Cardiac septum (tissue), 1 donor: Measurements from ENCODE around the gene STARD13. TPM values are rescaled to one million over a fixed set of nuclear protein-coding genes. Genes with fewer than 3 reads are reported as not detected.
A peak's percentile ranks its signal among the peaks of the same experiment; 100 is the strongest.
"Not testable (repeated sequence)": the region's sequence is repeated elsewhere in the genome, so short reads cannot be mapped to it uniquely, and the experiment has no call there.

Source experiments
- DNase-seq: peaks from one replicate; pipeline ENCODE4 v3.0.0-alpha.2; 2020; ENCODE audit warnings: low spot score
- intact Hi-C: fragments of 100-400 bp; cut with DNase I; formaldehyde crosslinking; loops from one replicate; pipeline ENCODE4 v1.14.0; 2022
- total RNA-seq: library from RNA; stranded (reverse); fragmentation: NEBNext Ultra II Directional; extraction: Animal tissue kit (Norgen Biotek cat#: 25700); gene quantifications from one replicate; pipeline ENCODE4 v1.2.1, GENCODE V29; 2021
- donor health status: DM: no; HTN: no; CAD: no.

STARD13 gene
- total RNA-seq, 1 donor from 2014 or later = 26.9 TPM

DNA sequence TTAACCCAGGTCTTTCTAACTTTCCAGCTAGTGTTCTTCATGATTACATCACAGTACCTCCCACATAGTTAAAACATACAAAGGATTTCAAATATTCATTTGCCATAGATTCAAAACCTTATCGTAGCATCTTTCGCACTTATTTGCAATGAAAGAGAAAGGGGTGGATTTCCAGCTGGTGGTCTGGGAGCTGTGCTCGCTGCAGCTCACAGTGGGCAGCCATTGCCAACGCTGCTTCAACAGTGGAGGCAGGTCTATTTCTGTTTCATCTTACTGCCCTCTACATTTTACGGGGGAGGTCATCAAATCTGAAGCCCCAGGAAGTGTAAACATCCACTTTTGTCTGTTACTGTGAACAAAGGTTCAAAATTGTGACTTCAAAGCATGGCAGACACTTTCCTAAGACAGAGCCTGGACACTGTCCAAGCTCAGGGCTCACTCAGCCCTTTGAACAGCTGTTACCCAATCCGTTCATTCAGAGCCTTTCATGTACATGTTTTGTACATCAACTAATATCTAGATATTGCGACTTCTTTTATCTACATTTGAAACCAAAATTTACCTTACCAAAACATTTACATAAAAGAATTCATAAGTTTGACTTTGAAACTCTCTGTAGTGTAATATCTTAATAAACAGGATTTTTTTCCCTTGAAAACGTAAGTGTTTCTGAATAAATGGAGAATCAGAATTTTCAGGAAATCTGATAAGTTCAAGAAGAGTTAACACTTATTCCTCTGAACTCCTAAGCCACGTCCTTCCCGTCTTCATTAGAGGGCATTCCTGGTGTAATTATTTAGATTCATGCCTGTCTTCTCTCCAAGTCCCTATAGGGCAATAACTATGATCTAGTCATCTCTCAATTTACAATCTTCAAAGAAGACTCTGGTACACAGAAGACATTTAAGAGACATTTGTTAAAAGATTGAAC lies 25.1 kb downstream of the STARD13 start:
- no peak for DNase-seq
- intact Hi-C loops = no loop called here

DNA sequence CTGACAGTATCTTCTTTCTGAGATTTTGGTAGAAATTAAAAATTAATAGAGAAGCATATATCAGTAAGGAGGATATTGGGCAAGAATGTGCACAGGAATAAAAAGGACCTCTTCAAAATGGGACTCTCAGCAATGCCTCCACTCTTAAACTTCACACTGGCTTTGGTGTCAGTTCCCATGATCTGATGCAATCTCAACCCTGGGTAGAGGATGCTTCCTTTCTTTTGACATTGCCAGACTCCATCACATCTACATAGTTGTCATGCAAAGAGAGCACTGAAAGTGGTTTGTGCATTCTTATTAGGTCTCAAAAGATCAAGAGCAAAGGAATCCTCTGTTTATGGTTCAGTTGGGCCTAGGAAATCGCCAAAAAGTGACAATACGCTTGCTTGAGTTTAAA lies 26.3 kb downstream of the STARD13 start:
- no peak for DNase-seq
- intact Hi-C loops = no loop called here

DNA sequence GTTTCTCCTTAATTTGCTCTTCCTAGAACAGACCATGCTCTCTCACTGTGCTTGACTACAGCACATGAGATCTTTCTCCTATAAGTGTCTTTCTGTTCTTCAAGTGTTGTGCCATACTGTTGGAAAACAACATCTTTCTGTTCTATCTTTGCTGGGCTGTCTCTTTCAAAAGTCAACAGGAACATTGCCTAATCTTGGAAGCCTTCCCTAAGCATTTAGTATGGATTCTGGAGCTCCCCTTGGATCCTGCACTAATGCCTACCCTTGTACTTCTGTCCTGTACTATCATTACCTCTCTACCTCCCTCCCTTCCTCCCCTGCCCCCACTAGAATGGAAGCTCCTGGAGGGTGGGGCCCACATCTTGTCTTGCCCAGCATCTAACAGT lies 26.8 kb downstream of the STARD13 start:
- intact Hi-C loops = no loop called here
- no peak for DNase-seq

DNA sequence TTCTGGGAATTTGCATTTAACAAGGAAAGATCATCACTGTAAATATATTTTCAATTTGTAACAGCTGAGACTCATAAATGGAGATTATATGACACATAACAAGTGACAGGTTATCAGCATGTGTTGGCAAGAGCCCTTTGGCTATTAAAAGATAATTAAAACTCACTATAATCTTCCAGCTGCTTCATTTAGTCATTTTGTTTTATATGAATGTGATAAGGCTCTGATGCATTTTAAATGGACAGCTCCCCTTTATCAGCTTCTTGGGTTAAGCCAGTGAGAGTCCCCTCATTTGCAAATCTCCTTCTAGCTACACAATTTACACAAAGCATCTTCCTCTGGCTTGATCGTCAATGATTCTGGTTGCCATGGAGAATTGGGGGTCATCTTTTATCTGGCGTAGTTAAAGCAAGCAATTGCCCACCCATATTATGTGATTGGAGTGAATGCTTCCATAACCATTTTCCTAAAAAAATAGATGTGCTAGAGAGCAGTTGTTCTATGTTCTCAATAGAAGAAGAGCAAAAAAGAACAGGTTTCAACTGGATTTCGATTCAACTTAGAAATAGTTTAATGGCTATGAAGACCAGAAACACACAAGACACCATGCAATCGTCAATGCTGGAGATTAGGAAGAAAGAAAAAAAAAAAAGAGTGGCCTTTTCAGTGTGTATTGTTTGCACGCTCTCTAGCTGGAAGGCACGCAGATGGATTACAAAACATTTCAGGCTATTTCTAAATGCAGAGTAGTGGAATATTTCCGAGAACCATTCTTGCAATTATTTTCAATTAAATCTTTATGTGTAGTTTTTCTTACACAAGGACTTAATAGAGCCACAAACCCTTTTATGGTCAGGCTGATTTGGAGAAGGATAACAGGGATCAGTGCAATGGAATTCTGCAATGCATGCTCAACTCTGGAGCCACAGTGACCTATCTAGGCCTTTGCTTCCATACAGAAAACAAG lies 27.4 kb downstream of the STARD13 start:
- intact Hi-C loops = no loop called here
- DNase-seq = no peak

DNA sequence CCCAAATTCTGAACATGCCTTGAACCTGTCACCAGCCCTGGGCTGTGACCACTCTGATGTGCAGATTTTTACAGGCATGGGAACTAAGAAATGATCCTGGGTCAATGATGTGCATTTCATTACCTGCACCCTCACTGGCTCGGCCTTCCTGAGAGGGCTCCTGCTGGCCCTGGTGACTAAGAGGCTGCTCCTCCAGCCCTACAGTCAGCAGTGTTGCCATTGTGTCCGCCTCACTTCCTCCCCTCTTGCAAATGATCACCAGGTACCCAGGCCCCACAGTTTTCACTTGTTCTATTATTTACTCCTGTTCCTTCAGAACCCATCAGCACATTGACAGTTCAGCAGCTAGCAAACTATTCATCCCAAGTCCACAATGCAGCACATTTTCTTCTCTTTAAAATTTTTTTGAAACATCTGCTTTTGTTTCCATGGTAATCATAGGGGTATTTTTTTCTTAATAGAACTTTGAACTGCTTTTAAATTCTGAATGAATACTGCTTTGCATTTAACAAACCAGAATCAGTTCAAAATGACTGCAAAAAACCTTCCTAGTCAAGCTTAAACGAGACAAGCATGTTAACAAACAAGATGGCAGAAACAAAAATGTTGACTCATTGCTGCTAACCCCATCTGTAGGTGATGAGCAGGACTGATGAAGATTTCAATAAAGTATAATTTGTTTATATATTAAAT lies 29.3 kb downstream of the STARD13 start:
- intact Hi-C loops = no loop called here
- DNase-seq = no peak

DNA sequence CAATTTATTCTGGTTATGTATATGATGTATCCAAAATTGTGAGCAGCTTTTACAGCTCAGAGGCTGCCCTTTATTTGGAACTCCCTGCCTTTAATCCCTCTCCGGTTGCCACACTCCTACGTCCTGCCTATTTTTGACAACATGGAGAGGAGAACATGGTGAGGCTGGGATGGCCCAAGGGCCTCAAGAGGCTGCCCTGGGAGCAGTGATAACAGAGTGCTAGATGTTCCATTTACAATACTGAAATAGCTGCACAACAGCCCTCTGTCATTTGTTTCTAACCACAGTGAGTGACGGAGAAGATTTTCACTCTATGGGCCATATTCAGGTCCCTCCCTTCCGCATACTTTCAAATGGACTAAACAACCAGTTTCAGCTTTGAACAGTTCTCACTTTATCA lies 33.4 kb downstream of the STARD13 start:
- DNase-seq = peak; percentile 82
- intact Hi-C loops = no loop called here

DNA sequence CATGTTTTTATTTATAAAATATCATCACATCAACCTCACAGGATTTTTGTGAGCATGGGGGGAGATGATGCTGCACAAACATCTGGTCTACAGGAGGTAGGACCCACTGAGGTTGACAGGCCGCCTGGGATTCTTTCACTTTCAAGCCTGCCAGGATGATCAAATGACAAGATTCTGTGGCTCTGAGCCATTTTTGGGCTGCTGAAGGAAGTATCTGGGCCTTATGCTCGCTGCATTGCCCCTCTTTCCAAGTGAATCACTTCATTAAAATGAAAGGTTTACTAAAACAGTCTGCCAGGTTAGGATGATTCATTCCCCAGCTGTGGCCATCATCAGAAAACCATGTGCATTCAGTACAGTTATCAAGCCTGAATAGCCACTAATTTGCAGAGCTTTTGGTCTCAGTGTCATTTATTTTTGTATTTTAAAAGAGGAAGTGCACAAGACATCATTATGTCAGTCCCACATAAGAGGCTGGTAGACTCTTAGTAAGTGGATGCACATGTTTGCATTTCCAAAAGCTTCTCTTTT lies 34.4 kb downstream of the STARD13 start:
- intact Hi-C loops = no loop called here
- DNase-seq = no peak

DNA sequence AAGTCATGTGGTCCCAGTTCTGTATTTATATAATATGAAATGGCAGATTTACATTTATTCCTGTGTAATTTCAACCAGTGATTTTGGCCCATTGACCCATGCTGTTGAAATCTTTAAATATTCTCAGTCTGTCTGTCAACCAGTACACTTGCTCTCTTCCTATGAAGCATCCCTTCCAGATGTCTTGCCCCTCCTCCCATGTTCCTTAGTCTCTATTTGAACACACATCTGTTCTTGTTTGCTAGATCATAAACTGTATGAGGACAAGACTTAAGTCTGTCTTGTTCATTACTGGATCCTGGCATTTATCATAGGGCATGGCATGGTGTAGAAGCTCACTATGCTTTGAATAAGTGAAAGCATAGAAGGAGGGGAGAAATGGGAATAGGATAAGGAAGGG lies 34.9 kb downstream of the STARD13 start:
- intact Hi-C loops = no loop called here

DNA sequence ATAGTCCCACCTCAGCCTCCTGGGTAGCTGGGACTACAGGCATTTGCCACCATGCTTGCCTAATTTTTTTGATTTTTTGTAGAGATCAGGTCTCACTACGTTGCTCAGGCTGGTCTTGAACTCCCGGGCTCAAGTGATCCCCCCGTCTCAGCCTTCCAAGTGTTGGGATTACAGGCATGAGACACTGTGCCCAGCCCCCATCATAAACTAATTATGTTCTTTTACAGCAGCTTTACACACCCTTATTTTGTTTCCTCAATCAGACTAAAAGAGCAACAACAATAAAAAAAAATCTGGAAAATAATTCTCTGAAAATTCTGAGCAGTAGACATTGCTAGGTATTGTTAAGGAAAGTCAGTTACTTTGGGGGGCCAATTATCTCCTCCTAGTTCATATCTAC lies 35.7 kb downstream of the STARD13 start:
- DNase-seq = no peak
- intact Hi-C loops = no loop called here

More for the DNA sequence above, 34.9 kb downstream of the STARD13 start:
- no peak for DNase-seq

DNA sequence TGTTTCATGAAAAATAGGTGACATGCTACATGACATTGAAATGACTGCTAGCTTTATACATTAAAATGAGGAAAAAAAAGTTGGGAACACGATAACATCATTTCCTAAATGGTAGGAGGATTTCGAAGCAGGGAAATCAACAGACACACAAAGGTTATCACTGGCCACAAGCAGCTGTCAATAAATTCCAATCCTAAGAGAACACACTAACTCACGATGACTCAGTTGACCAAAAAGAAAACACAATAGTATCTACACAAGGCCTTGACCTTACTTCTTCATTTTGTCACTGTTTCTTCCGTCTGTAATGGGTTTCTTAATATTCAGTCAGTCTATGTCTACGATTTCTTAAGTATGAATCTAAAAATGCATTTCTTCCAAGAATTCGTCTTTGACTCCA lies 36.5 kb downstream of the STARD13 start:
- intact Hi-C loops = no loop called here
- DNase-seq = no peak

DNA sequence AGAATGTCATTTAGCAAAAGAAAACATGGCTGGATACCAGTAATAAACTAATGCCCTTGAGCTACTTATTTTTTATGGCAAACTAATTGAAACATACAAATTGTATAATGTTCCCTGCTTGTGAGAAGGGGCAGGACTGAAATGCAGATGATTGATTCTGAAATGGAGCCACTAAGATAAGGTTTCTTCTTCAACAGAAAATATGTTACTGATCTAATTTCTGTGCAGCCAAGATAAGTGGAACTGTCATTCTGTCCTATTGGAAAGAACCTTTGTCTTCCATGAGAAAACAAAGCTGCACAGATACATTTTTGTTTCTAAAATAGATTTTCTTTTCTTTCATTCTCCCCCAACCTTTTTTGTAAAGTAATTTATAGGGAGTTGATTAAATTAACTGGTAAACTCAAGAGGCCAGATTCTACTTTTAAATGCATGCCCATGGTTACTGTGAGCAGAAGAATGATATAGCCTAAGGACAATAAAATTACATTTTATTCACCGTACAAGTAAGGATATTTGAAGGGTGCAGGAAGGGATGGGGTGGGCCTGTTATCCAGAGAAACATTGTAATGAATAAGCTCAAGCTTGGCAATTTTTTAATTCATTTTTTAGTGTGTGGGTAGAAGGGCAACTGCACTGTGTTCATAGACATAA lies 39.9 kb downstream of the STARD13 start:
- intact Hi-C loops = no loop called here
- DNase-seq = no peak

DNA sequence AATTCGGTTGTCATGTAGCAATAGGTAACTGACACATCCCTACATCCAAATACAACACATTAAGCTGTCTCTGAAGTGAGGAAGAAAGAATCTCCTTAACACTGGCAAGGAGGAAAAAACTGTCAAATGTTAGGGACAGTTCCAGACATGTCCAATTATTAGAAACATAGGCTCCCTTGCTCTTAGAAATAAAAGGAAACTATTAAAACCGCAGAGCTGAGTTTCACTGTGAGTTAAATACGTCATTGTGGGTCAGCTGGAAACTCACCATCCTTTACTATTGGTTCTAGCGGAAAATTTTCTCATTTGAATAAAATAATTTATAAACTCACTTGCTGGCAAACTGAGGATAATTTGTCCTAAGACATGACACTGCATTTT lies 40.7 kb downstream of the STARD13 start:
- no peak for DNase-seq
- intact Hi-C loops = no loop called here

DNA sequence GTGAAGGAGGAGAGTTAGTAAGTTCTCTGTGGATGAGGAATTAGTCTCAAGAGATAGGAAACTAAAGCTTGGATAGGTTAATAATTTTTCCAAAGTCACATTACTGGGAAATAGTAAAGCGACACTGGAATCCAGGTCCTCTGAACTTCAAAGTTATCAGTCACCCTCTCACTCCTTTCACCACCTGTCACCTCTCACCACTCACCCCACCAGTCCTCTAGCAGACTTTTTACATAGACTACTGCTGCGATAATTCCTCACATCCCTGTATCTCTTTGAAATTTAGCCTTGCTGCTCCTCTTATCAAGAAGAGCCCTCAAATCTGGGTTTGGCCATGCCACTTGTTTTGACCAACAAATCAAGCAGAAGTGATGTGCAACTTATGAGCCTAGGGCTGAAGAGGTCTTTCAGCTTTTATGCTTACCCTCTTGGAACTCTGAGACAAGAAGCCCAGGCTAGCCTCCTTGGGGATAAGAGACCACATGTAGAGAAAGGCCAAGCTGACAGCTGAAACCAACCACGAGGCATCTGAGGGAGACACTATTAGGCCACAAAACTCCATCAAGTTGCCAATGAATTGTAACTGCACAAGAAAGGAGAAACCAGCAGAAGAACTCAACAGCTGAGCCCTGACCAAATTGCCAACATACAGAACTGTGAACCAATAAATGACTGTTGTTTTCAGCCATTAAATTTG lies 41.2 kb downstream of the STARD13 start:
- no peak for DNase-seq
- intact Hi-C loops = no loop called here

DNA sequence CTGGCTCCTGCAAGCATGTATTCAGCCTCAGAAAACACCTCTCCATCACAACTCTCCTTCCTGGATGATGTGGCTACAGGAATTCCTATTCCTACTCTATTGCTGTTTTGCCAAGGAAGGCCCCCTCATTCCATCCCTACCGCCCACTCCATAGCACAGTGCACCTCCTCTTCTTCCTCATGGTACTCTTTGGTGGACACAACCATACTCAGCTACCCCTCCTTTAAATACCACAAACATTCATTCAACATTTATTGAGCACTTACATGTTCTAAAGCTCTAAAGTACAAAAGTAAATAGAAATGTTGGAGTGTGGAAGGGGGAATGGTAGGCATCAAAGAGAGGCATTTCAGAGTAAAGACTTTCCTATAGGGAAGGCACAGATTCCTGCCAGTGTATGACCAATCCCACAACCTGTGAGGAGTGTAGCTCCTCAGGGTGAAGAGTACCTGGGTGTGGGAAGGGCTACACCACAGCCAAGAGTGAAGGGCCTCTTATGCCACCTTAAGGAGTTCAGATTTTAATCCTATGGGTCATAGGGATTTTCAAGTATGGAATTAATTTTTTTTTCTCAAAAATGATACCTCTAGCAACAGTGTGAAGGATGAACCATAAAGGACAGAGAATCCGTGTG lies 42.5 kb downstream of the STARD13 start:
- DNase-seq = no peak
- intact Hi-C loops = no loop called here

DNA sequence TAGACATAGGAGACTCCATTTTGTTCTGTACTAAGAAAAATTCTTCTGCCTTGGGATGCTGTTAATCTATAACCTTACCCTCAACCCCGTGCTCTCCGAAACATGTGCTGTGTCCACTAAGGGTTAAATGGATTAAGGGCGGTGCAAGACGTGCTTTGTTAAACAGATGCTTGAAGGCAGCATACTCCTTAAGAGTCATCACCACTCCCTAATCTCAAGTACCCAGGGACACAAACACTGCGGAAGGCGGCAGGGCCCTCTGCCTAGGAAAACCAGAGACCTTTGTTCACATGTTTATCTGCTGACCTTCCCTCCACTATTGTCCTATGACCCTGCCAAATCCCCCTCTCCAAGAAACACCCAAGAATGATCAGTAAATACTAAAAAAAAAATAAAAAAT lies 43.2 kb downstream of the STARD13 start:
- DNase-seq, intact Hi-C loops: not testable (repeated sequence)

DNA sequence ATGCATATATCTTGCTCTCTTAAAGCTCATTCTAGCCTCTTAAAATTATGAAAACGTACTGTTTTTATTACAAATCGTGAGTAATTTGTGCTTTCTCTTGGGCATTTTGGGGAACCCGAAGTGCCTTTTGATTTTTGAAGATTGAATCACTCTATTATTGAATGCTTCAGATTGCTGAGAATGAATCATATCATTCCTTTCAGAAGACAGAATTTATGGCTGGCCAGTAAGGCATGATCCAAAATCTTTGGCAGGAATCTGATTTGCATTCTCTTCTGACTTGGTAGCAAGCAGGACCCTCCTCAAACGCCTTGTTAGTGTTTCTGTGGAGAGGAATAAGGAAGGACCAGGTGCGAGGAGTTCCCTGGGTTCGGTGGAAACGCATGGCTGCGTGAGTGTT lies 49.5 kb downstream of the STARD13 start:
- intact Hi-C loops = loop anchor here (10.0 kb wide), 2 partner anchors 249 to 489 kb away; no protein-coding TSS in a partner anchor
- no peak for DNase-seq

DNA sequence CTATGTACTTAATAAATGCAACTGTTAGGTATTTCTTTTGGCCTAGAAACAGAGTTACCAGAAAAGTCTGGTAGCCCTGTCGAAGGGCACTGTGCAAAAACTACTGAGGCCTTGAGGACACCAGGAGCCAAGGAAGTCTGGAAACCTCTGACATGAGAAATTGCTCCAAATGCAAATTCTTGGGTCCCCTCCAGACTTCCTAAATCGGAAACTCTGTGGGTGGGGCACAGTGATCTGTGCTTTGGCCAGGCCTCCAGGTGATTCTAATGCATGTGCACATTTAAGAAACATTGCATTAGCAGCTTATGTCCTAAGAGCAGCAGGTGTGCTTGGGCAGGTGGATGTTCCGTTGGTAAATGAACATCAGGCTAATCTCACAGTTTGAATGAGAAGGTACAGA lies 50.0 kb downstream of the STARD13 start:
- no peak for DNase-seq
- intact Hi-C loops = loop anchor here (10.0 kb wide), 2 partner anchors 249 to 489 kb away; no protein-coding TSS in a partner anchor

DNA sequence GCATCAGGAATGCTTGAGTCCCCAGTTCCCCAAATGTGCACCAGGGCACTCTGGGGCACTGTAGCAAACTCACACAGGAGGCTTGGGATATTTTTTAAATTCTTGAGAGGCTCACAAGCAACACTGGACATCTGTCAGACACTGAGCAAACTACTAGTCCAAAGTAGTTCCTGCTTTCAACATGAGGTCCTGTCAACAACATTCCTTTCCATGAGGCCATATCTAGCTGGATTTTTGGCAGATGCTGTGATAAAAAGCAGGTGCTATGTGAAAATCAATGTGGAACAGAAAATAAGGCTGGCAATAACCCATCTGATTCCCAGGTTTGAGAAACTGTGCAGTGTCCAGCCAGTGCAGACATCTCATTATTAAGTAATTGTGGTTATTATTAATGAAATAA lies 50.5 kb downstream of the STARD13 start:
- DNase-seq = no peak
- intact Hi-C loops = loop anchor here (10.0 kb wide), 2 partner anchors 250 to 490 kb away; no protein-coding TSS in a partner anchor
